Fibroblast of lung (primary cell): Measurements from ENCODE around the gene SLC28A1.

Source experiments
- CTCF ChIP-seq, 2 donors: IDR thresholded peaks in 1 of 2; conservative IDR thresholded peaks in 1 of 2; 1 replicate in 1 of 2; 2 replicates in 1 of 2; pipeline ENCODE4 v1.5.1; 2011 to 2012; ENCODE audit warnings: low read length in 2 of 2, control low read depth in 1 of 2, inconsistent platforms in 1 of 2, low read depth in 1 of 2, mild to moderate bottlenecking in 1 of 2
- EZH2 ChIP-seq: IDR thresholded peaks from 2 replicates; pipeline ENCODE4 v1.5.1; 2012; ENCODE audit warnings: low read length, control low read depth, mild to moderate bottlenecking; ENCODE audit errors: missing control alignments

DNA sequence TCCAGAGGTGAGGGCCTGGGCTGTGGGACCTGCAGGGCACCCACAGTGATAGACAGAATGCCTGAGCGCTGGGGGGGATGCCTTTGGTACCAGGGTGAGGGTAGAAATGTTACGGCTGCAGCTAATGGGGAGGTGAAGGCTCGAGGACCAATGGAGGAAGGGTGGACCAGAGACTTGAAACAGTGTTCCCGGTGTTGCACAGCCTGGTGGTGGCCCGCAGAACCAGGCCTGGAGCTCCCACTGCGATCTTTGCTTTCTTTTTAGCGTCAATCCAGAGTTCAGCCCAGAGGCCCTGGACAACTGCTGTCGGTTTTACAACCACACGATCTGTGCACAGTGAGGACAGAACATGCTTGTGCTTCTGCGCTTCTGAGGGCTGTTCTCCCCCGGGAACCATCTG, 60.4 kb downstream of the SLC28A1 start:
- TF ChIP-seq EZH2 (no peak), CTCF (conservative IDR thresholded peaks at IDR 0.05 in 1 of 2, IDR thresholded peaks at IDR 0.05 in 1 of 2; ENCODE audit: low read depth in 1 of 2, low read length in 2 of 2) (no peak)
